SK-N-SH treated with all-trans-retinoic acid at 6 μM for 48 hours (cell line): ENCODE results near the gene AP1AR.
"Not testable (repeated sequence)": the region's sequence is repeated elsewhere in the genome, so short reads cannot be mapped to it uniquely, and the experiment has no call there.

Experiments used
- ATAC-seq: fragments of 200-7000 bp; cut with Tn5 transposase; 3 replicates; pipeline ENCODE4 v1.9.1; 2020; ENCODE audit warnings: mild to moderate bottlenecking, moderate library complexity
- ARNTL ChIP-seq: fragments of 450-650 bp; formaldehyde crosslinking; IDR thresholded peaks from 2 replicates; pipeline ENCODE4 v1.5.0; 2020; ENCODE audit warnings: low read depth, mild to moderate bottlenecking, moderate library complexity, borderline replicate concordance
- CSDC2 ChIP-seq: fragments of 250-450 bp; sonication (Bioruptor Pico); IDR thresholded peaks from 2 replicates; pipeline ENCODE4 v1.5.0; 2020; ENCODE audit warnings: mild to moderate bottlenecking, moderate library complexity
- CSRNP3 ChIP-seq: fragments of 250-450 bp; sonication (Bioruptor Pico); IDR thresholded peaks from 2 replicates; pipeline ENCODE4 v1.5.1; 2021; ENCODE audit warnings: mild to moderate bottlenecking, moderate library complexity
- ESRRG ChIP-seq: fragments of 250-450 bp; sonication (Bioruptor Pico); IDR thresholded peaks from 2 replicates; pipeline ENCODE4 v1.6.1; 2021; ENCODE audit warnings: mild to moderate bottlenecking
- GLIS3 ChIP-seq: fragments of 250-450 bp; sonication (Bioruptor Pico); IDR thresholded peaks from 2 replicates; pipeline ENCODE4 v1.5.0; 2020; ENCODE audit warnings: mild to moderate bottlenecking, moderate library complexity
- ISL1 ChIP-seq: fragments of 250-450 bp; sonication (Bioruptor Pico); IDR thresholded peaks from 2 replicates; pipeline ENCODE4 v2.1.2; 2022; ENCODE audit warnings: mild to moderate bottlenecking, moderate library complexity
- OSR1 ChIP-seq: fragments of 250-450 bp; sonication (Bioruptor Pico); IDR thresholded peaks from 2 replicates; pipeline ENCODE4 v1.8.0; 2022; ENCODE audit warnings: moderate library complexity, mild to moderate bottlenecking, inconsistent platforms
- PATZ1 ChIP-seq: fragments of 250-450 bp; sonication (Bioruptor Pico); IDR thresholded peaks from 2 replicates; pipeline ENCODE4 v1.8.0; 2020; ENCODE audit warnings: mild to moderate bottlenecking, moderate library complexity, borderline replicate concordance
- POU6F1 ChIP-seq: fragments of 250-450 bp; sonication (Bioruptor Pico); IDR thresholded peaks from 2 replicates; pipeline ENCODE4 v1.8.0; 2021; ENCODE audit warnings: low read depth, mild to moderate bottlenecking, moderate library complexity, borderline replicate concordance
- PPARA ChIP-seq: fragments of 250-450 bp; sonication (Bioruptor Pico); IDR thresholded peaks from 2 replicates; pipeline ENCODE4 v1.5.0; 2020; ENCODE audit warnings: mild to moderate bottlenecking, borderline replicate concordance
- RARB ChIP-seq: fragments of 250-450 bp; sonication (Bioruptor Pico); IDR thresholded peaks from 2 replicates; pipeline ENCODE4 v1.8.0; 2021; ENCODE audit warnings: mild to moderate bottlenecking, moderate library complexity
- SNAI2 ChIP-seq: fragments of 250-450 bp; sonication (Bioruptor Pico); IDR thresholded peaks from 2 replicates; pipeline ENCODE4 v1.5.0; 2020; ENCODE audit warnings: mild to moderate bottlenecking, moderate library complexity
- TCF4 ChIP-seq: fragments of 250-450 bp; sonication (Bioruptor Pico); IDR thresholded peaks from 2 replicates; pipeline ENCODE4 v1.8.0; 2021; ENCODE audit warnings: mild to moderate bottlenecking, moderate library complexity, borderline replicate concordance
- TOX ChIP-seq: fragments of 250-450 bp; sonication (Bioruptor Pico); IDR thresholded peaks from 2 replicates; pipeline ENCODE4 v1.8.0; 2021; ENCODE audit warnings: mild to moderate bottlenecking, moderate library complexity, borderline replicate concordance
- ZC3H10 ChIP-seq: fragments of 250-450 bp; sonication (Bioruptor Pico); IDR thresholded peaks from 2 replicates; pipeline ENCODE4 v1.5.1; 2021; ENCODE audit warnings: mild to moderate bottlenecking, moderate library complexity
- ZFP3 ChIP-seq: fragments of 250-450 bp; sonication (Bioruptor Pico); IDR thresholded peaks from 2 replicates; pipeline ENCODE4 v1.5.0; 2020; ENCODE audit warnings: mild to moderate bottlenecking, moderate library complexity
- ZFP30 ChIP-seq: fragments of 450-650 bp; formaldehyde crosslinking; IDR thresholded peaks from 2 replicates; pipeline ENCODE4 v1.5.0; 2022; ENCODE audit warnings: mild to moderate bottlenecking, moderate library complexity
- ZNF565 ChIP-seq: fragments of 450-650 bp; formaldehyde crosslinking; conservative IDR thresholded peaks from 2 replicates; pipeline ENCODE4 v1.5.0; 2020; ENCODE audit warnings: low read depth, mild to moderate bottlenecking, moderate library complexity
- ZNF70 ChIP-seq: fragments of 450-650 bp; formaldehyde crosslinking; IDR thresholded peaks from 2 replicates; pipeline ENCODE4 v1.5.0; 2020; ENCODE audit warnings: mild to moderate bottlenecking, moderate library complexity
- ZNF8 ChIP-seq: fragments of 450-650 bp; formaldehyde crosslinking; IDR thresholded peaks from 2 replicates; pipeline ENCODE4 v1.5.0; 2020; ENCODE audit warnings: mild to moderate bottlenecking, moderate library complexity

AP1AR gene

GRCh38 chr4:112280386-112281056 lies 48.9 kb downstream of the AP1AR start:
- TF ChIP-seq SNAI2 (CRISPR knock-in tag) (no peak), ISL1 (no peak), PPARA (CRISPR knock-in tag) (no peak), ZFP30 (CRISPR knock-in tag) (no peak), GLIS3 (no peak), OSR1 (no peak), TCF4 (CRISPR knock-in tag) (no peak), TOX (CRISPR knock-in tag) (no peak), CSRNP3 (CRISPR knock-in tag) (no peak), ZNF70 (CRISPR knock-in tag) (no peak), ZNF8 (CRISPR knock-in tag) (no peak), CSDC2 (CRISPR knock-in tag) (no peak), PATZ1 (no peak), ARNTL (CRISPR knock-in tag) (no peak), ZC3H10 (CRISPR knock-in tag) (no peak), RARB (CRISPR knock-in tag) (no peak), ZFP3 (CRISPR knock-in tag) (no peak)
- no peak for ATAC-seq

- not testable (repeated sequence) for ATAC-seq
Measured at GRCh38 chr4:112281895-112282398, 50.4 kb downstream of the AP1AR start.

GRCh38 chr4:112282860-112283667 lies 51.5 kb downstream of the AP1AR start:
- TF ChIP-seq CSDC2 (CRISPR knock-in tag) (no peak), ISL1 (no peak), PPARA (CRISPR knock-in tag) (no peak), POU6F1 (CRISPR knock-in tag) (no peak), ESRRG (no peak), TCF4 (CRISPR knock-in tag) (no peak), ZNF70 (CRISPR knock-in tag) (no peak), TOX (CRISPR knock-in tag) (no peak), ZNF565 (CRISPR knock-in tag) (no peak), PATZ1 (no peak), ZFP30 (CRISPR knock-in tag) (no peak)
- TF ChIP-seq, all 23 proteins: peak for 0
- no peak for ATAC-seq

GRCh38 chr4:112284166-112284565 lies 52.6 kb downstream of the AP1AR start:
- peak; percentile 8 for ATAC-seq

More at GRCh38 chr4:112284166-112284565, 52.6 kb downstream of the AP1AR start:
- TF ChIP-seq TCF4 (CRISPR knock-in tag) = no peak
